Stimulated activated naive CD8-positive, alpha-beta T cell treated with anti-CD3 and anti-CD28 coated beads, Interleukin-15, amount 100 ng/mL, for 72 hours (primary cell): ENCODE measurements around the gene VSX1.
A peak's percentile ranks its signal among the peaks of the same experiment; 100 is the strongest.

ENCODE experiments used
- ATAC-seq: fragments of 150-1000 bp; cut with Tn5 transposase; 2 replicates; pipeline ENCODE4 v1.10.0; 2021; ENCODE audit warnings: mild to moderate bottlenecking, moderate library complexity
- DNase-seq, 2 donors: peaks; one replicate each; pipeline ENCODE4 v3.0.0; 2021 to 2022
- H3K27ac Mint-ChIP-seq, 2 donors: one replicate each; pipeline ENCODE4 v1.8.0; 2022; ENCODE audit warnings: mild to moderate bottlenecking in 2 of 2, mixed read lengths in 2 of 2, moderate library complexity in 2 of 2
- H3K27me3 Mint-ChIP-seq: one replicate; pipeline ENCODE4 v1.8.0; 2022; ENCODE audit warnings: mixed read lengths
- H3K4me1 Mint-ChIP-seq: one replicate; pipeline ENCODE4 v1.8.0; 2022; ENCODE audit warnings: mild to moderate bottlenecking, mixed read lengths
- H3K4me3 Mint-ChIP-seq, 2 donors: one replicate each; pipeline ENCODE4 v1.8.0; 2022; ENCODE audit warnings: mild to moderate bottlenecking in 2 of 2, mixed read lengths in 2 of 2, moderate library complexity in 1 of 2
- H3K9me3 Mint-ChIP-seq, 2 donors: one replicate each; pipeline ENCODE4 v1.8.0; 2022; ENCODE audit warnings: mixed read lengths in 2 of 2

VSX1 gene

GRCh38 chr20:25053255-25054031 is 28.5 kb downstream of the VSX1 start:
- Mint-ChIP-seq H3K4me1 (peaks cover 69% of the 10 kb centered on the region), H3K4me3 (peak overlapping the region; percentile 9 to 14), H3K27ac (no peak overlapping the region)

GRCh38 chr20:25052255-25053194 is 29.4 kb downstream of the VSX1 start:
- no peak overlapping the region for H3K4me3 Mint-ChIP-seq
- ATAC-seq, result no peak
- peaks cover 69% of the 10 kb centered on the region for H3K4me1 Mint-ChIP-seq
- no peak for DNase-seq
- no peaks in the 10 kb centered on the region for H3K9me3 Mint-ChIP-seq
- no peak overlapping the region for H3K27ac Mint-ChIP-seq
- H3K27me3 Mint-ChIP-seq, result no peaks in the 10 kb centered on the region

More at GRCh38 chr20:25053255-25054031, 28.5 kb downstream of the VSX1 start:
- DNase-seq (no peak), ATAC-seq (no peak)
- H3K27me3 Mint-ChIP-seq, result no peaks in the 10 kb centered on the region
- no peaks in the 10 kb centered on the region for H3K9me3 Mint-ChIP-seq

GRCh38 chr20:25051386-25052155 is 30.4 kb downstream of the VSX1 start:
- Mint-ChIP-seq H3K4me1 (peaks cover 64% of the 10 kb centered on the region), H3K4me3 (no peak overlapping the region), H3K9me3 (no peaks in the 10 kb centered on the region), H3K27me3 (no peaks in the 10 kb centered on the region), H3K27ac (no peak overlapping the region)
- DNase-seq (no peak), ATAC-seq (no peak)

- peaks cover 56% of the 10 kb centered on the region for H3K4me1 Mint-ChIP-seq
- DNase-seq (no peak), ATAC-seq (no peak)
- no peaks in the 10 kb centered on the region for H3K9me3 Mint-ChIP-seq
- H3K27me3 Mint-ChIP-seq, result no peaks in the 10 kb centered on the region
- H3K27ac Mint-ChIP-seq, result peak overlapping the region; percentile 42 to 84
- H3K4me3 Mint-ChIP-seq, result no peak overlapping the region
Observed at GRCh38 chr20:25050501-25051350, 31.2 kb downstream of the VSX1 start.

- DNase-seq, result no peak
- H3K9me3 Mint-ChIP-seq, result no peaks in the 10 kb centered on the region
- H3K27me3 Mint-ChIP-seq, result no peaks in the 10 kb centered on the region
- H3K4me3 Mint-ChIP-seq, result no peak overlapping the region
- H3K4me1 Mint-ChIP-seq, result peaks cover 53% of the 10 kb centered on the region
- no peak for ATAC-seq
- H3K27ac Mint-ChIP-seq, result no peak overlapping the region
Observed at GRCh38 chr20:25050082-25050481, 31.9 kb downstream of the VSX1 start.

- H3K27me3 Mint-ChIP-seq, result no peaks in the 10 kb centered on the region
- no peaks in the 10 kb centered on the region for H3K9me3 Mint-ChIP-seq
- no peak for DNase-seq
- H3K4me1 Mint-ChIP-seq, result peaks cover 46% of the 10 kb centered on the region
- no peak overlapping the region for H3K27ac Mint-ChIP-seq
- H3K4me3 Mint-ChIP-seq, result no peak overlapping the region
- no peak for ATAC-seq
Observed at GRCh38 chr20:25049261-25050060, 32.5 kb downstream of the VSX1 start.

GRCh38 chr20:25048519-25048952 is 33.4 kb downstream of the VSX1 start:
- no peaks in the 10 kb centered on the region for H3K9me3 Mint-ChIP-seq
- H3K27me3 Mint-ChIP-seq, result no peaks in the 10 kb centered on the region
- H3K4me3 Mint-ChIP-seq, result no peak overlapping the region
- peaks cover 45% of the 10 kb centered on the region for H3K4me1 Mint-ChIP-seq
- no peak for ATAC-seq
- no peak for DNase-seq
- H3K27ac Mint-ChIP-seq, result no peak overlapping the region

GRCh38 chr20:25047766-25048165 is 34.2 kb downstream of the VSX1 start:
- Mint-ChIP-seq H3K4me3 (no peak overlapping the region), H3K9me3 (no peaks in the 10 kb centered on the region), H3K27ac (no peak overlapping the region), H3K4me1 (peaks cover 45% of the 10 kb centered on the region), H3K27me3 (no peaks in the 10 kb centered on the region)
- ATAC-seq (no peak), DNase-seq (no peak)

- no peak for DNase-seq
- no peak for ATAC-seq
- no peak overlapping the region for H3K4me3 Mint-ChIP-seq
- H3K9me3 Mint-ChIP-seq, result no peaks in the 10 kb centered on the region
- no peak overlapping the region for H3K27ac Mint-ChIP-seq
- peaks cover 45% of the 10 kb centered on the region for H3K4me1 Mint-ChIP-seq
- H3K27me3 Mint-ChIP-seq, result no peaks in the 10 kb centered on the region
Observed at GRCh38 chr20:25046736-25047666, 34.9 kb downstream of the VSX1 start.

GRCh38 chr20:25046181-25046641 is 35.7 kb downstream of the VSX1 start:
- ATAC-seq, result no peak
- Mint-ChIP-seq H3K27ac (no peak overlapping the region), H3K9me3 (no peaks in the 10 kb centered on the region), H3K4me3 (no peak overlapping the region), H3K4me1 (peaks cover 45% of the 10 kb centered on the region), H3K27me3 (no peaks in the 10 kb centered on the region)
- DNase-seq, result no peak

- ATAC-seq (no peak), DNase-seq (no peak)
- Mint-ChIP-seq H3K27me3 (no peaks in the 10 kb centered on the region), H3K4me1 (peaks cover 39% of the 10 kb centered on the region), H3K9me3 (no peaks in the 10 kb centered on the region), H3K4me3 (no peak overlapping the region), H3K27ac (peak overlapping the region in 1 of 2 donors; percentile 67)
Observed at GRCh38 chr20:25045343-25045712, 36.6 kb downstream of the VSX1 start.

- ATAC-seq, result no peak
- DNase-seq, result no peak
- Mint-ChIP-seq H3K9me3 (no peaks in the 10 kb centered on the region), H3K4me3 (no peak overlapping the region), H3K27ac (peak overlapping the region in 1 of 2 donors; percentile 67), H3K4me1 (peaks cover 43% of the 10 kb centered on the region), H3K27me3 (no peaks in the 10 kb centered on the region)
Observed at GRCh38 chr20:25044660-25045342, 37.1 kb downstream of the VSX1 start.

- ATAC-seq, result no peak
- Mint-ChIP-seq H3K4me3 (no peak overlapping the region), H3K4me1 (peaks cover 43% of the 10 kb centered on the region), H3K27ac (peak overlapping the region; percentile 46 to 93), H3K27me3 (no peaks in the 10 kb centered on the region), H3K9me3 (no peaks in the 10 kb centered on the region)
- no peak for DNase-seq
Observed at GRCh38 chr20:25044261-25044560, 37.7 kb downstream of the VSX1 start.
